Neural cell (in vitro differentiated cells): ENCODE data around the gene CDON. TPM values are rescaled to one million over a fixed set of nuclear protein-coding genes. Genes with fewer than 3 reads are reported as not detected.

ENCODE experiments used
- H2AFZ ChIP-seq: fragments of 200-600, 300-800 bp; sonication (generic), shearing (Covaris generic); 2 replicates; pipeline ENCODE4 v1.6.0; 2014; ENCODE audit warnings: low read depth, mild to moderate bottlenecking, antibody characterized with exemption, low read length, moderate library complexity
- H3F3A ChIP-seq: fragments of 200-600 bp; shearing (Covaris generic); 2 replicates; pipeline ENCODE4 v1.6.1; 2016; ENCODE audit warnings: mild to moderate bottlenecking, moderate library complexity, mixed read lengths, antibody characterized with exemption, low read length; ENCODE audit not compliant: insufficient read depth, poor library complexity, severe bottlenecking
- H3K27ac ChIP-seq: fragments of 200-600, 300-800 bp; sonication (generic), shearing (Covaris generic); 2 replicates; pipeline ENCODE4 v1.5.1; 2014; ENCODE audit warnings: mild to moderate bottlenecking, low read length, moderate library complexity
- H3K27me3 ChIP-seq: fragments of 300-800, 200-600 bp; sonication (generic), shearing (Covaris generic); 2 replicates; pipeline ENCODE4 v1.6.0; 2014; ENCODE audit warnings: mild to moderate bottlenecking, low read depth, low read length, moderate library complexity; ENCODE audit not compliant: insufficient read depth
- H3K36me3 ChIP-seq: fragments of 300-800, 200-600 bp; sonication (generic), shearing (Covaris generic); 2 replicates; pipeline ENCODE4 v1.5.1; 2014; ENCODE audit warnings: mild to moderate bottlenecking, antibody characterized with exemption, low read length, moderate library complexity; ENCODE audit not compliant: insufficient read depth
- H3K4me2 ChIP-seq: fragments of 300-800, 200-600 bp; sonication (generic), shearing (Covaris generic); 2 replicates; pipeline ENCODE4 v1.6.0; 2014; ENCODE audit warnings: mild to moderate bottlenecking, low read length
- H3K4me3 ChIP-seq: fragments of 300-800, 200-600 bp; sonication (generic), shearing (Covaris generic); 2 replicates; pipeline ENCODE4 v1.5.1; 2014; ENCODE audit warnings: mild to moderate bottlenecking, low read length, moderate library complexity
- H3K79me2 ChIP-seq: fragments of 200-600 bp; shearing (Covaris generic); replicated peaks from 2 replicates; pipeline ENCODE4 v1.6.0; 2014; ENCODE audit warnings: mild to moderate bottlenecking, low read length, moderate library complexity; ENCODE audit not compliant: insufficient read depth
- H3K9ac ChIP-seq: fragments of 300-800, 200-600 bp; sonication (generic), shearing (Covaris generic); 2 replicates; pipeline ENCODE4 v1.6.1; 2016; ENCODE audit warnings: mild to moderate bottlenecking, low read length, mixed read lengths
- H3K9me2 ChIP-seq: fragments of 200-600 bp; shearing (Covaris generic); 2 replicates; pipeline ENCODE4 v1.6.1; 2016; ENCODE audit warnings: mild to moderate bottlenecking, low read length, mixed read lengths; ENCODE audit not compliant: insufficient read depth
- H3K9me3 ChIP-seq: fragments of 200-600, 300-800 bp; sonication (generic), shearing (Covaris generic); 2 replicates; pipeline ENCODE4 v1.6.1; 2016; ENCODE audit warnings: mild to moderate bottlenecking, mixed run types, low read length, moderate library complexity, mixed read lengths
- H4K20me1 ChIP-seq: fragments of 200-600 bp; shearing (Covaris generic); 2 replicates; pipeline ENCODE4 v1.6.1; 2016; ENCODE audit warnings: mild to moderate bottlenecking, mixed run types; ENCODE audit not compliant: insufficient read depth
- CTCF ChIP-seq: fragments of 450-650 bp; IDR thresholded peaks from 2 replicates; pipeline ENCODE4 v1.5.1; 2014; ENCODE audit warnings: antibody characterized with exemption, mild to moderate bottlenecking, moderate library complexity; ENCODE audit not compliant: poor library complexity, severe bottlenecking
- EP300 ChIP-seq: fragments of 450-650 bp; conservative IDR thresholded peaks from 2 replicates; pipeline ENCODE4 v1.6.1; 2014; ENCODE audit warnings: antibody characterized with exemption, mild to moderate bottlenecking, moderate library complexity; ENCODE audit not compliant: poor library complexity, severe bottlenecking
- EZH2 ChIP-seq: fragments of 200-600, 300-800 bp; shearing (Covaris generic), sonication (generic); IDR thresholded peaks from 2 replicates; pipeline ENCODE4 v1.6.1; 2014; ENCODE audit warnings: antibody characterized with exemption, low read length, borderline replicate concordance, mild to moderate bottlenecking; ENCODE audit not compliant: insufficient read depth, poor library complexity, severe bottlenecking
- MXI1 ChIP-seq: fragments of 450-650 bp; conservative IDR thresholded peaks from 2 replicates; pipeline ENCODE4 v1.6.1; 2014; ENCODE audit warnings: antibody characterized with exemption, mild to moderate bottlenecking; ENCODE audit not compliant: poor library complexity, severe bottlenecking
- POLR2AphosphoS5 ChIP-seq: IDR thresholded peaks from 2 replicates; pipeline ENCODE4 v1.6.1; 2012
- RAD21 ChIP-seq: fragments of 450-650 bp; conservative IDR thresholded peaks from 2 replicates; pipeline ENCODE4 v1.6.1; 2014; ENCODE audit warnings: antibody characterized with exemption, mild to moderate bottlenecking, moderate library complexity
- SMC3 ChIP-seq: fragments of 450-650 bp; conservative IDR thresholded peaks from 2 replicates; pipeline ENCODE4 v1.6.1; 2014; ENCODE audit warnings: antibody characterized with exemption, mild to moderate bottlenecking, moderate library complexity; ENCODE audit not compliant: poor library complexity
- TAF1 ChIP-seq: IDR thresholded peaks from 2 replicates; pipeline ENCODE4 v1.6.1; 2012; ENCODE audit warnings: low read depth
- polyA plus RNA-seq: library from polyadenylated mRNA; depleted of rRNA; stranded (reverse); fragments of >200 nt; gene quantifications from 2 replicates; pipeline ENCODE4 v1.2.3, GENCODE V29; 2014
- TF ChIP-seq, protein P1 (sequence below): IDR thresholded peaks from 2 replicates; pipeline ENCODE4 v1.6.1; 2012; ENCODE audit warnings: borderline replicate concordance

CDON gene
- polyA plus RNA-seq, 1 donor from 2014 or later: 44.1 TPM

GRCh38 chr11:125933030-125933813 is 129.4 kb downstream of the CDON start:
- TF ChIP-seq SMC3: no peak
- TF ChIP-seq POLR2AphosphoS5: no peak
- no peak for TF ChIP-seq MXI1
- TF ChIP-seq EP300: no peak
- TF ChIP-seq, protein P1, sequence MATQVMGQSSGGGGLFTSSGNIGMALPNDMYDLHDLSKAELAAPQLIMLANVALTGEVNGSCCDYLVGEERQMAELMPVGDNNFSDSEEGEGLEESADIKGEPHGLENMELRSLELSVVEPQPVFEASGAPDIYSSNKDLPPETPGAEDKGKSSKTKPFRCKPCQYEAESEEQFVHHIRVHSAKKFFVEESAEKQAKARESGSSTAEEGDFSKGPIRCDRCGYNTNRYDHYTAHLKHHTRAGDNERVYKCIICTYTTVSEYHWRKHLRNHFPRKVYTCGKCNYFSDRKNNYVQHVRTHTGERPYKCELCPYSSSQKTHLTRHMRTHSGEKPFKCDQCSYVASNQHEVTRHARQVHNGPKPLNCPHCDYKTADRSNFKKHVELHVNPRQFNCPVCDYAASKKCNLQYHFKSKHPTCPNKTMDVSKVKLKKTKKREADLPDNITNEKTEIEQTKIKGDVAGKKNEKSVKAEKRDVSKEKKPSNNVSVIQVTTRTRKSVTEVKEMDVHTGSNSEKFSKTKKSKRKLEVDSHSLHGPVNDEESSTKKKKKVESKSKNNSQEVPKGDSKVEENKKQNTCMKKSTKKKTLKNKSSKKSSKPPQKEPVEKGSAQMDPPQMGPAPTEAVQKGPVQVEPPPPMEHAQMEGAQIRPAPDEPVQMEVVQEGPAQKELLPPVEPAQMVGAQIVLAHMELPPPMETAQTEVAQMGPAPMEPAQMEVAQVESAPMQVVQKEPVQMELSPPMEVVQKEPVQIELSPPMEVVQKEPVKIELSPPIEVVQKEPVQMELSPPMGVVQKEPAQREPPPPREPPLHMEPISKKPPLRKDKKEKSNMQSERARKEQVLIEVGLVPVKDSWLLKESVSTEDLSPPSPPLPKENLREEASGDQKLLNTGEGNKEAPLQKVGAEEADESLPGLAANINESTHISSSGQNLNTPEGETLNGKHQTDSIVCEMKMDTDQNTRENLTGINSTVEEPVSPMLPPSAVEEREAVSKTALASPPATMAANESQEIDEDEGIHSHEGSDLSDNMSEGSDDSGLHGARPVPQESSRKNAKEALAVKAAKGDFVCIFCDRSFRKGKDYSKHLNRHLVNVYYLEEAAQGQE: no peak
- no peak for TF ChIP-seq TAF1
- Histone ChIP-seq H3K79me2 (no peaks in the 10 kb centered on the region), H2AFZ (no peak overlapping the region), H3K9me3 (no peaks in the 10 kb centered on the region), H4K20me1 (no peaks in the 10 kb centered on the region), H3K9ac (no peak overlapping the region), H3F3A (no peaks in the 10 kb centered on the region), H3K4me3 (no peak overlapping the region), H3K36me3 (no peaks in the 10 kb centered on the region), H3K27me3 (no peaks in the 10 kb centered on the region), H3K4me2 (no peak overlapping the region), H3K27ac (no peak overlapping the region), H3K9me2 (no peaks in the 10 kb centered on the region)

DNA sequence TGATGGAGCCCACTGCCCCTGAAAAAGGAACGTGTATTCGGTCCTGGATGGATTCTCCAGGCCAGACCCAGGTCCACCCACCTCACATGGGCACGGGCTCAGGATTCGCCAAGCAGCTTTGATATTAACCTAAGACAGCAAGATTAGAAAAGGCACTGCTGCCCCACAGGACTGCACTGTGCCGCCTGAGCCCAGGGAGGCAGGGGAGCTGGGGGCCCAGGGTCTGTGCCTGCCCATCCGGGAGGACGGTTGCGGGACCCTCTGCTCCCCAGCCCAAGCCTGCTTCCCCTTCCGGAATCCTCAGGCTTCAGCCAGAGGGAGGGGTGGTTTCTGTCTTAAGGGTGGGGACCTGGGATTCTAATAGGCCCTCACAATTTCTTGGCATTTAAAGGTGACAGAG is 130.4 kb downstream of the CDON start:
- Histone ChIP-seq H3K4me2 (no peak overlapping the region), H2AFZ (no peak overlapping the region)
- TF ChIP-seq EZH2: no peak
- TF ChIP-seq POLR2AphosphoS5: no peak
- TF ChIP-seq CTCF: no peak
- no peak for TF ChIP-seq SMC3

DNA sequence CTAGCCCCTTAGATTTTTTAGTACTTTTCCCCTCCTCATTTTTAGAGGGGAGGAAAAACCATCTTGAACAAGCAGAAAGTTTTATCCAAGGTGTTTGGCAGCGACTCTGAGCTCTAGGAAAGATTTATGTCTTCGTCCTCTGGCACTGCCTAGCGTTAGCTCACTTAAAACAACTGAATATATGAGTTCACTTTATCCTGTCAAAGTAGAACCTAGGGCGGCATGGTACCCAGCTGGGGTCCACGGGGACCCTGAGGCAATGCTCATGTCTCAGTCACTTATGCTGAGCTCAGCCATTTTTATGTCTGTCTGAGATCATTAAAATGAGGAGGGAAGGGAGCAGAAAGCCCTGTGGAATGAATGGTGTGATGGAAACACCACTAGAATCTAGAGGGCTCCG is 131.0 kb downstream of the CDON start:
- Histone ChIP-seq H3F3A (no peaks in the 10 kb centered on the region), H3K9ac (no peak overlapping the region), H3K4me3 (no peak overlapping the region), H3K27me3 (no peaks in the 10 kb centered on the region), H4K20me1 (no peaks in the 10 kb centered on the region), H2AFZ (no peak overlapping the region), H3K36me3 (no peaks in the 10 kb centered on the region), H3K9me2 (no peaks in the 10 kb centered on the region), H3K79me2 (no peaks in the 10 kb centered on the region), H3K9me3 (no peaks in the 10 kb centered on the region), H3K4me2 (no peak overlapping the region), H3K27ac (no peak overlapping the region)
- no peak for TF ChIP-seq MXI1
- no peak for TF ChIP-seq RAD21
- TF ChIP-seq EP300: no peak

More for the DNA sequence above, 130.4 kb downstream of the CDON start:
- Histone ChIP-seq H3F3A (no peaks in the 10 kb centered on the region), H3K36me3 (no peaks in the 10 kb centered on the region), H3K9me3 (no peaks in the 10 kb centered on the region), H3K9ac (no peak overlapping the region), H3K27ac (no peak overlapping the region), H4K20me1 (no peaks in the 10 kb centered on the region), H3K27me3 (no peaks in the 10 kb centered on the region), H3K79me2 (no peaks in the 10 kb centered on the region), H3K9me2 (no peaks in the 10 kb centered on the region), H3K4me3 (no peak overlapping the region)
